GM12878 (cell line): ENCODE results near the gene RAD51B. TPM values are rescaled to one million over a fixed set of nuclear protein-coding genes. Genes with fewer than 3 reads are reported as not detected.

ENCODE experiments used
- MEF2A ChIP-seq: IDR thresholded peaks from 2 replicates; pipeline ENCODE4 v1.6.1; 2011; ENCODE audit warnings: low read depth, mild to moderate bottlenecking, low read length, moderate library complexity; ENCODE audit not compliant: insufficient read depth
- NR2C1 ChIP-seq: fragments of 450-650 bp; IDR thresholded peaks from 2 replicates; pipeline ENCODE4 v1.6.1; 2017; ENCODE audit warnings: antibody characterized with exemption, mild to moderate bottlenecking, moderate library complexity
- TCF12 ChIP-seq: IDR thresholded peaks from 2 replicates; pipeline ENCODE4 v1.6.1; 2011; ENCODE audit warnings: low read depth, mild to moderate bottlenecking, low read length
- YBX1 ChIP-seq: fragments of 450-650 bp; IDR thresholded peaks from 2 replicates; pipeline ENCODE4 v1.6.1; 2016; ENCODE audit warnings: antibody characterized with exemption
- polyA plus RNA-seq, 11 experiments: library from polyadenylated mRNA; depleted of rRNA in 4 of 11; unstranded in 6 of 11; stranded (reverse) in 5 of 11; fragments of >200 nt; fragmentation: Nextera tagmentation in 4 of 11; fragmentation: Illumina TruSeq in 1 of 11; extraction: Ambion mirVana in 4 of 11; extraction: Trizol in 1 of 11; gene quantifications; 1 replicate in 1 of 11; 2 replicates in 10 of 11; pipeline versions ENCODE4 v1.2.1 to v1.2.3, GENCODE V29; 2011 to 2016; ENCODE audit warnings: inconsistent platforms in 2 of 11, missing spikeins in 2 of 11, low read depth in 1 of 11
- total RNA-seq, 4 experiments: library from RNA; depleted of rRNA in 3 of 4; stranded (reverse); fragments of >200 nt in 3 of 4; fragmentation: Illumina TruSeq in 1 of 4; extraction: Trizol in 1 of 4; gene quantifications; 2 replicates each; pipeline versions ENCODE4 v1.2.1 to v1.2.3, GENCODE V29; 2013 to 2021
- TF ChIP-seq, protein P1 (sequence below): fragments of 150-350 bp; IDR thresholded peaks from 2 replicates; pipeline ENCODE4 v1.6.1; 2014; ENCODE audit warnings: mild to moderate bottlenecking, low read depth, low read length
- TF ChIP-seq, protein P2 (sequence below): IDR thresholded peaks from 2 replicates; pipeline ENCODE4 v1.6.1; 2012; ENCODE audit warnings: mild to moderate bottlenecking, low read depth, low read length
- TF ChIP-seq, protein P3 (sequence below): fragments of 450-650 bp; IDR thresholded peaks from 2 replicates; pipeline ENCODE4 v1.6.1; 2017; ENCODE audit warnings: borderline replicate concordance
- TF ChIP-seq, protein P4 (sequence below): fragments of 450-650 bp; IDR thresholded peaks from 2 replicates; pipeline ENCODE4 v1.6.1; 2017; ENCODE audit warnings: mild to moderate bottlenecking, moderate library complexity
- TF ChIP-seq, protein P5 (sequence below): fragments of 450-650 bp; formaldehyde crosslinking; IDR thresholded peaks from 2 replicates; pipeline ENCODE4 v1.5.0; 2022; ENCODE audit warnings: mild to moderate bottlenecking, missing genetic modification characterization
- TF ChIP-seq, protein P6 (sequence below): fragments of 450-650 bp; formaldehyde crosslinking; IDR thresholded peaks from 2 replicates; pipeline ENCODE4 v1.4.0; 2020; ENCODE audit warnings: mild to moderate bottlenecking, moderate library complexity

Gene RAD51B
- total and polyA plus RNA-seq, 10 of the 15 experiments (the other 5 are each of a cell fraction or from before 2014, with no cell fraction given) = 9.8 to 26.8 (median 21.3) TPM

DNA sequence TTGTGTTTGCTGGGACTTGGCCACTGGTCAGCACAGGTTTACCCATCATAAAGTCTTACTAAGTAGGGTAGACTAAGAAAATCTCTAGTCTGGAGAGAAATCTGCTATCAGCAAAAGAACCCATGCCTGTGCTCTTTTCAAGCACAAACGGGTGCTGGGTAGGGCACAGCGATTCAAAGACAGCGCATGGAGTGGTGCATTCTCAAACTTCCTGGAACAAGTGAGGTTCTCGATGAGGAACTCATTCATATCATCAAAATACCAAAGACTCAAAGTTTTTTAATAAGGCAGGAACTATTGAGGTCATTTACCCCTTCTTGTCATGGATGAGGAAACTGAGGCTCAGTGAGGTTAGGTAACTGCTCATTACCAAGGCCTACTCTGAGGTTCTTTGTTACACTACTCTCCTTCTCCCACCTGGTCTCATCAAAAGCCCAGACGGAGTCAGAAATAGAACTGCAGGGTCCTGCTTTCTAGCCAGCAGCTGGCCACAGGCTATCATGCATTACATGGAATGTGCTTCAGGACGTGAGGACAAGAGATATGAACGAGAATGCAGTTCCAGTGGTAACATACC, 583.0 kb downstream of the RAD51B start (continued):
- TF ChIP-seq, protein P1, sequence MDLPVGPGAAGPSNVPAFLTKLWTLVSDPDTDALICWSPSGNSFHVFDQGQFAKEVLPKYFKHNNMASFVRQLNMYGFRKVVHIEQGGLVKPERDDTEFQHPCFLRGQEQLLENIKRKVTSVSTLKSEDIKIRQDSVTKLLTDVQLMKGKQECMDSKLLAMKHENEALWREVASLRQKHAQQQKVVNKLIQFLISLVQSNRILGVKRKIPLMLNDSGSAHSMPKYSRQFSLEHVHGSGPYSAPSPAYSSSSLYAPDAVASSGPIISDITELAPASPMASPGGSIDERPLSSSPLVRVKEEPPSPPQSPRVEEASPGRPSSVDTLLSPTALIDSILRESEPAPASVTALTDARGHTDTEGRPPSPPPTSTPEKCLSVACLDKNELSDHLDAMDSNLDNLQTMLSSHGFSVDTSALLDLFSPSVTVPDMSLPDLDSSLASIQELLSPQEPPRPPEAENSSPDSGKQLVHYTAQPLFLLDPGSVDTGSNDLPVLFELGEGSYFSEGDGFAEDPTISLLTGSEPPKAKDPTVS = no peak
- TF ChIP-seq, protein P2, sequence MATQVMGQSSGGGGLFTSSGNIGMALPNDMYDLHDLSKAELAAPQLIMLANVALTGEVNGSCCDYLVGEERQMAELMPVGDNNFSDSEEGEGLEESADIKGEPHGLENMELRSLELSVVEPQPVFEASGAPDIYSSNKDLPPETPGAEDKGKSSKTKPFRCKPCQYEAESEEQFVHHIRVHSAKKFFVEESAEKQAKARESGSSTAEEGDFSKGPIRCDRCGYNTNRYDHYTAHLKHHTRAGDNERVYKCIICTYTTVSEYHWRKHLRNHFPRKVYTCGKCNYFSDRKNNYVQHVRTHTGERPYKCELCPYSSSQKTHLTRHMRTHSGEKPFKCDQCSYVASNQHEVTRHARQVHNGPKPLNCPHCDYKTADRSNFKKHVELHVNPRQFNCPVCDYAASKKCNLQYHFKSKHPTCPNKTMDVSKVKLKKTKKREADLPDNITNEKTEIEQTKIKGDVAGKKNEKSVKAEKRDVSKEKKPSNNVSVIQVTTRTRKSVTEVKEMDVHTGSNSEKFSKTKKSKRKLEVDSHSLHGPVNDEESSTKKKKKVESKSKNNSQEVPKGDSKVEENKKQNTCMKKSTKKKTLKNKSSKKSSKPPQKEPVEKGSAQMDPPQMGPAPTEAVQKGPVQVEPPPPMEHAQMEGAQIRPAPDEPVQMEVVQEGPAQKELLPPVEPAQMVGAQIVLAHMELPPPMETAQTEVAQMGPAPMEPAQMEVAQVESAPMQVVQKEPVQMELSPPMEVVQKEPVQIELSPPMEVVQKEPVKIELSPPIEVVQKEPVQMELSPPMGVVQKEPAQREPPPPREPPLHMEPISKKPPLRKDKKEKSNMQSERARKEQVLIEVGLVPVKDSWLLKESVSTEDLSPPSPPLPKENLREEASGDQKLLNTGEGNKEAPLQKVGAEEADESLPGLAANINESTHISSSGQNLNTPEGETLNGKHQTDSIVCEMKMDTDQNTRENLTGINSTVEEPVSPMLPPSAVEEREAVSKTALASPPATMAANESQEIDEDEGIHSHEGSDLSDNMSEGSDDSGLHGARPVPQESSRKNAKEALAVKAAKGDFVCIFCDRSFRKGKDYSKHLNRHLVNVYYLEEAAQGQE = no peak
- TF ChIP-seq, protein P3, sequence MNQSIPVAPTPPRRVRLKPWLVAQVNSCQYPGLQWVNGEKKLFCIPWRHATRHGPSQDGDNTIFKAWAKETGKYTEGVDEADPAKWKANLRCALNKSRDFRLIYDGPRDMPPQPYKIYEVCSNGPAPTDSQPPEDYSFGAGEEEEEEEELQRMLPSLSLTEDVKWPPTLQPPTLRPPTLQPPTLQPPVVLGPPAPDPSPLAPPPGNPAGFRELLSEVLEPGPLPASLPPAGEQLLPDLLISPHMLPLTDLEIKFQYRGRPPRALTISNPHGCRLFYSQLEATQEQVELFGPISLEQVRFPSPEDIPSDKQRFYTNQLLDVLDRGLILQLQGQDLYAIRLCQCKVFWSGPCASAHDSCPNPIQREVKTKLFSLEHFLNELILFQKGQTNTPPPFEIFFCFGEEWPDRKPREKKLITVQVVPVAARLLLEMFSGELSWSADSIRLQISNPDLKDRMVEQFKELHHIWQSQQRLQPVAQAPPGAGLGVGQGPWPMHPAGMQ = no peak
- TF ChIP-seq, protein P4, sequence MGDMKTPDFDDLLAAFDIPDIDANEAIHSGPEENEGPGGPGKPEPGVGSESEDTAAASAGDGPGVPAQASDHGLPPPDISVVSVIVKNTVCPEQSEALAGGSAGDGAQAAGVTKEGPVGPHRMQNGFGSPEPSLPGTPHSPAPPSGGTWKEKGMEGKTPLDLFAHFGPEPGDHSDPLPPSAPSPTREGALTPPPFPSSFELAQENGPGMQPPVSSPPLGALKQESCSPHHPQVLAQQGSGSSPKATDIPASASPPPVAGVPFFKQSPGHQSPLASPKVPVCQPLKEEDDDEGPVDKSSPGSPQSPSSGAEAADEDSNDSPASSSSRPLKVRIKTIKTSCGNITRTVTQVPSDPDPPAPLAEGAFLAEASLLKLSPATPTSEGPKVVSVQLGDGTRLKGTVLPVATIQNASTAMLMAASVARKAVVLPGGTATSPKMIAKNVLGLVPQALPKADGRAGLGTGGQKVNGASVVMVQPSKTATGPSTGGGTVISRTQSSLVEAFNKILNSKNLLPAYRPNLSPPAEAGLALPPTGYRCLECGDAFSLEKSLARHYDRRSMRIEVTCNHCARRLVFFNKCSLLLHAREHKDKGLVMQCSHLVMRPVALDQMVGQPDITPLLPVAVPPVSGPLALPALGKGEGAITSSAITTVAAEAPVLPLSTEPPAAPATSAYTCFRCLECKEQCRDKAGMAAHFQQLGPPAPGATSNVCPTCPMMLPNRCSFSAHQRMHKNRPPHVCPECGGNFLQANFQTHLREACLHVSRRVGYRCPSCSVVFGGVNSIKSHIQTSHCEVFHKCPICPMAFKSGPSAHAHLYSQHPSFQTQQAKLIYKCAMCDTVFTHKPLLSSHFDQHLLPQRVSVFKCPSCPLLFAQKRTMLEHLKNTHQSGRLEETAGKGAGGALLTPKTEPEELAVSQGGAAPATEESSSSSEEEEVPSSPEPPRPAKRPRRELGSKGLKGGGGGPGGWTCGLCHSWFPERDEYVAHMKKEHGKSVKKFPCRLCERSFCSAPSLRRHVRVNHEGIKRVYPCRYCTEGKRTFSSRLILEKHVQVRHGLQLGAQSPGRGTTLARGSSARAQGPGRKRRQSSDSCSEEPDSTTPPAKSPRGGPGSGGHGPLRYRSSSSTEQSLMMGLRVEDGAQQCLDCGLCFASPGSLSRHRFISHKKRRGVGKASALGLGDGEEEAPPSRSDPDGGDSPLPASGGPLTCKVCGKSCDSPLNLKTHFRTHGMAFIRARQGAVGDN = 0 out of 2 replicates have a peak, but pooled peaks have one; percentile 31
- TF ChIP-seq TCF12 (0 out of 2 replicates have a peak, but pooled peaks have one; percentile 48), YBX1 (no peak), NR2C1 (no peak), MEF2A (no peak)
- TF ChIP-seq, protein P5, sequence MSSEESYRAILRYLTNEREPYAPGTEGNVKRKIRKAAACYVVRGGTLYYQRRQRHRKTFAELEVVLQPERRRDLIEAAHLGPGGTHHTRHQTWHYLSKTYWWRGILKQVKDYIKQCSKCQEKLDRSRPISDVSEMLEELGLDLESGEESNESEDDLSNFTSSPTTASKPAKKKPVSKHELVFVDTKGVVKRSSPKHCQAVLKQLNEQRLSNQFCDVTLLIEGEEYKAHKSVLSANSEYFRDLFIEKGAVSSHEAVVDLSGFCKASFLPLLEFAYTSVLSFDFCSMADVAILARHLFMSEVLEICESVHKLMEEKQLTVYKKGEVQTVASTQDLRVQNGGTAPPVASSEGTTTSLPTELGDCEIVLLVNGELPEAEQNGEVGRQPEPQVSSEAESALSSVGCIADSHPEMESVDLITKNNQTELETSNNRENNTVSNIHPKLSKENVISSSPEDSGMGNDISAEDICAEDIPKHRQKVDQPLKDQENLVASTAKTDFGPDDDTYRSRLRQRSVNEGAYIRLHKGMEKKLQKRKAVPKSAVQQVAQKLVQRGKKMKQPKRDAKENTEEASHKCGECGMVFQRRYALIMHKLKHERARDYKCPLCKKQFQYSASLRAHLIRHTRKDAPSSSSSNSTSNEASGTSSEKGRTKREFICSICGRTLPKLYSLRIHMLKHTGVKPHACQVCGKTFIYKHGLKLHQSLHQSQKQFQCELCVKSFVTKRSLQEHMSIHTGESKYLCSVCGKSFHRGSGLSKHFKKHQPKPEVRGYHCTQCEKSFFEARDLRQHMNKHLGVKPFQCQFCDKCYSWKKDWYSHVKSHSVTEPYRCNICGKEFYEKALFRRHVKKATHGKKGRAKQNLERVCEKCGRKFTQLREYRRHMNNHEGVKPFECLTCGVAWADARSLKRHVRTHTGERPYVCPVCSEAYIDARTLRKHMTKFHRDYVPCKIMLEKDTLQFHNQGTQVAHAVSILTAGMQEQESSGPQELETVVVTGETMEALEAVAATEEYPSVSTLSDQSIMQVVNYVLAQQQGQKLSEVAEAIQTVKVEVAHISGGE = 0 out of 2 replicates have a peak, but pooled peaks have one; percentile 3
- TF ChIP-seq, protein P6, sequence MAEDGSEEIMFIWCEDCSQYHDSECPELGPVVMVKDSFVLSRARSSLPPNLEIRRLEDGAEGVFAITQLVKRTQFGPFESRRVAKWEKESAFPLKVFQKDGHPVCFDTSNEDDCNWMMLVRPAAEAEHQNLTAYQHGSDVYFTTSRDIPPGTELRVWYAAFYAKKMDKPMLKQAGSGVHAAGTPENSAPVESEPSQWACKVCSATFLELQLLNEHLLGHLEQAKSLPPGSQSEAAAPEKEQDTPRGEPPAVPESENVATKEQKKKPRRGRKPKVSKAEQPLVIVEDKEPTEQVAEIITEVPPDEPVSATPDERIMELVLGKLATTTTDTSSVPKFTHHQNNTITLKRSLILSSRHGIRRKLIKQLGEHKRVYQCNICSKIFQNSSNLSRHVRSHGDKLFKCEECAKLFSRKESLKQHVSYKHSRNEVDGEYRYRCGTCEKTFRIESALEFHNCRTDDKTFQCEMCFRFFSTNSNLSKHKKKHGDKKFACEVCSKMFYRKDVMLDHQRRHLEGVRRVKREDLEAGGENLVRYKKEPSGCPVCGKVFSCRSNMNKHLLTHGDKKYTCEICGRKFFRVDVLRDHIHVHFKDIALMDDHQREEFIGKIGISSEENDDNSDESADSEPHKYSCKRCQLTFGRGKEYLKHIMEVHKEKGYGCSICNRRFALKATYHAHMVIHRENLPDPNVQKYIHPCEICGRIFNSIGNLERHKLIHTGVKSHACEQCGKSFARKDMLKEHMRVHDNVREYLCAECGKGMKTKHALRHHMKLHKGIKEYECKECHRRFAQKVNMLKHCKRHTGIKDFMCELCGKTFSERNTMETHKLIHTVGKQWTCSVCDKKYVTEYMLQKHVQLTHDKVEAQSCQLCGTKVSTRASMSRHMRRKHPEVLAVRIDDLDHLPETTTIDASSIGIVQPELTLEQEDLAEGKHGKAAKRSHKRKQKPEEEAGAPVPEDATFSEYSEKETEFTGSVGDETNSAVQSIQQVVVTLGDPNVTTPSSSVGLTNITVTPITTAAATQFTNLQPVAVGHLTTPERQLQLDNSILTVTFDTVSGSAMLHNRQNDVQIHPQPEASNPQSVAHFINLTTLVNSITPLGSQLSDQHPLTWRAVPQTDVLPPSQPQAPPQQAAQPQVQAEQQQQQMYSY = no peak
